GM18508 (cell line): ENCODE measurements around the gene FGD6.

Experiments
- ATAC-seq: cut with Tn5 transposase; IDR thresholded peaks from one replicate; pipeline ENCODE4 v1.9.1; 2021; ENCODE audit warnings: moderate number of reproducible peaks; ENCODE audit not compliant: insufficient read depth, unreplicated experiment

Gene FGD6

DNA sequence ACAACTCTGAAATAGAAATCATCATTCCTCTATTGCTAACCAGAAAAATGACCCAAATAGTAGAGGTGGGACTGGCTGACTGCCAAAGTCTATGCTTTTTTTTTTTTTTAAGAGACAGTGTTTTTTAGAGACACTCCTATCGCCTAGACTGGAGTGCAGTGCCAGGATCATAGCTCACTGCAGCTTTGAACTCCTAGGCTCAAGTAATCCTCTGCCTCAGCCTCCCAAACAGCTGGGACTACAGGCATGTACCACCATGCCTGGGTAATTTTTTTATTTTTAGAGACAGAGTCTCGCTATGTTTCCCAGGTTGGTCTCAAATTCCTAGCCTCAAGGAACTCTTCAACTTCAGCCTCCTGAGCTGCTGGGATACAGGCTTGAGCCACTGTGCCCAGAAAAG is 163.1 kb downstream of the FGD6 start:
- ATAC-seq: no peak

DNA sequence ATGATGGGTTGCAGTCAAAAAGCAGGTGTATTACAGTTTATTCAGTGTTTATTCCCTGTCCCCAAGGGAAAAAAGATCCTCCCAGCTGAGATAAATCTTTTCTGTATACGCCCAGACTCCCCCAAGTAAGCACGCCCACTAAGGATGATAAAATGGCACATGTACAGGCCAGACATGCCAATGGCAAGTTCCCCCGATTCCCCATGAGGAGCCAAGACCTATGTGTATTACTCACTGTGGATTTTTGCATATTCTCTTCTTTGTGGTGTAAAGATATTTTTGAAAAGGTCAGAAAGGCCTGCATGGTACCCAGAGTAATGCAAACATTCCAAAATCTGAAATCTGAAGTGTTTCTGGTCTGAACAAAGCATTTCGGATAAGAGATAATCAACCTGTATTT is 166.0 kb downstream of the FGD6 start:
- ATAC-seq: no peak

GRCh38 chr12:95037906-95038305 is 179.4 kb downstream of the FGD6 start:
- no peak for ATAC-seq

DNA sequence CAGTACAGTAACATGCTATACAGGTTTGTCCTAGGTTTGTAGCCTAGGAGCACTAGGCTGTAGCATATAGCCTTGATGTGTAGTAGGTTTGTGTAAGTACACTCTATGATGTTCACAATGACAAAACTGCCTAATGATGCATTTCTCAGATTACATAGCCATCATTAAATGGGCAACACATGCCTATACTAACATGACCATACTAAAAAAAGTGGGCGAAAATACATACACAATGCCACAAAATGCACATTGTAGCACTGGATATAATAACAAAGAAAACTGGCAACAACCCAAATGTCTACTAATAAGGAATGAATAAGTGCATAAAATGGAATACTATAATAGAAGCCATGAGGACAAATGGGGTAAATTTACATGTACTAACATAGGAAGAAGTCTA is 182.5 kb downstream of the FGD6 start:
- ATAC-seq: no peak
